Adrenal gland (tissue), 12 donors: ENCODE measurements around the gene TBC1D16. TPM values are rescaled to one million over a fixed set of nuclear protein-coding genes. Genes with fewer than 3 reads are reported as not detected.
"Not testable (repeated sequence)": the region's sequence is repeated elsewhere in the genome, so short reads cannot be mapped to it uniquely, and the experiment has no call there.

ENCODE experiments used
- DNase-seq, 7 donors: peaks; one replicate each; pipeline ENCODE4 v3.0.0-alpha.2; 2019 to 2020
- H3K27ac ChIP-seq, 5 donors: fragments of 200-600 bp; sonication (generic) in 4 of 5; 1 replicate in 3 of 5; 2 replicates in 2 of 5; pipeline versions ENCODE4 v1.5.1 to v1.8.0; 2016 to 2020; ENCODE audit warnings: mild to moderate bottlenecking in 1 of 5
- H3K27me3 ChIP-seq: fragments of 200-600 bp; 2 replicates; pipeline ENCODE4 v1.8.0; 2021
- H3K36me3 ChIP-seq, 2 donors: fragments of 200-600 bp; replicated peaks in 1 of 2; 1 replicate in 1 of 2; 2 replicates in 1 of 2; pipeline versions ENCODE4 v1.5.1 to v1.8.0; 2018 to 2022
- H3K4me1 ChIP-seq, 2 donors: fragments of 200-600 bp; replicated peaks in 1 of 2; 1 replicate in 1 of 2; 2 replicates in 1 of 2; pipeline versions ENCODE4 v1.5.1 to v1.8.0; 2018 to 2021
- H3K4me3 ChIP-seq, 4 donors: fragments of 200-600 bp; sonication (generic) in 3 of 4; one replicate each; pipeline ENCODE4 v1.5.1; 2016 to 2018
- H3K9me3 ChIP-seq, 3 donors: fragments of 200-600 bp; sonication (generic) in 1 of 3; replicated peaks in 1 of 3; 1 replicate in 2 of 3; 2 replicates in 1 of 3; pipeline versions ENCODE4 v1.5.1 to v1.8.0; 2016 to 2021
- CTCF ChIP-seq, 6 experiments: fragments of 450-650 bp in 4 of 6; fragments of 200-600 bp in 2 of 6; sonication (generic) in 1 of 6; IDR thresholded peaks; 1 replicate in 5 of 6; 2 replicates in 1 of 6; pipeline versions ENCODE4 v1.5.1 to v1.8.0; 2016 to 2021; ENCODE audit warnings: antibody characterized with exemption in 6 of 6, mild to moderate bottlenecking in 2 of 6, moderate library complexity in 1 of 6
- POLR2A ChIP-seq, 2 donors: fragments of 450-650 bp; IDR thresholded peaks; one replicate each; pipeline ENCODE4 v1.6.1; 2017; ENCODE audit warnings: antibody characterized with exemption in 2 of 2, mild to moderate bottlenecking in 2 of 2, moderate library complexity in 1 of 2
- WGBS, 4 donors: extraction: QIAGEN DNeasy Blood & Tissue Kit in 2 of 4; methylation state at CpG; one replicate each; pipeline versions ENCODE4 v1.1.5 to v1.1.7; 2013 to 2017; 5-methylcytosine and 5-hydroxymethylcytosine counted together
- intact Hi-C, 2 donors: fragments of 100-400 bp; cut with DNase I; formaldehyde crosslinking; loops; one replicate each; pipeline versions ENCODE4 v1.14.1 to v1.15.0; 2022 to 2023
- polyA plus RNA-seq, 3 donors: library from polyadenylated mRNA; stranded (reverse); fragments of 200-250 nt in 2 of 3; fragments of 350-450 nt in 1 of 3; fragmentation: Illumina TruSeq in 1 of 3; extraction: RNeasy Lipid Tissue Mini Kit (QIAGEN cat#74804) in 1 of 3; gene quantifications; one replicate each; pipeline ENCODE4 v1.2.3, GENCODE V29; 2013 to 2014
- total RNA-seq, 9 donors: library from RNA; depleted of rRNA in 4 of 9; stranded (reverse); fragments of >200 nt in 4 of 9; fragments of 120-200 nt in 1 of 9; fragmentation: NEBNext Ultra II Directional in 1 of 9; extraction: Animal tissue kit (Norgen Biotek cat#: 25700) in 1 of 9; gene quantifications; one replicate each; pipeline versions ENCODE4 v1.1.0 to v1.2.4, GENCODE V29; 2013 to 2023
- donor health status: healthy with polysubstance abuse.
- donor health status: Bipolar disorder and iron deficiency.
- donor health status: DM: yes; HTN: yes; CAD: no.
- donor health status: DM: no; HTN: no; CAD: no.
- donor health status: DM: no; HTN: no; CAD: no.
- donor health status: DM: yes; HTN: yes; CAD: no.

The TBC1D16 gene
- total and polyA plus RNA-seq, 12 donors = 4.2 to 62.5 (median 29.5) TPM

- Histone ChIP-seq H3K4me3 (no peak overlapping the region), H3K4me1 (peaks cover 15 to 23% of the 10 kb centered on the region in 2 donors), H3K27me3 (no peaks in the 10 kb centered on the region), H3K9me3 (no peaks in the 10 kb centered on the region), H3K27ac (no peak overlapping the region), H3K36me3 (no peaks in the 10 kb centered on the region)
- no peak for DNase-seq
- WGBS, 4 donors = 83 to 93% (median 92%) methylated on average over 13 of the region's 13 CpGs
- intact Hi-C loops = loop anchor here in 1 of 2 donors (5.0 kb wide), 3 partner anchors 152 to 252 kb away; no protein-coding TSS in a partner anchor
- TF ChIP-seq CTCF (IDR thresholded peaks at IDR 0.05) (no peak), POLR2A (IDR thresholded peaks at IDR 0.05) (no peak)
Measured at GRCh38 chr17:79994602-79995001, 41.1 kb downstream of the TBC1D16 start.

GRCh38 chr17:79994228-79994569 lies 41.5 kb downstream of the TBC1D16 start:
- H3K27me3 ChIP-seq, H3K4me3 ChIP-seq, H3K9me3 ChIP-seq, H3K36me3 ChIP-seq, DNase-seq: not testable (repeated sequence)
- H3K4me1 ChIP-seq = peaks cover 15 to 23% of the 10 kb centered on the region in 2 donors
- H3K27ac ChIP-seq = peak overlapping the region in 3 of 5 donors; percentile 10 to 38 (median 27)
- intact Hi-C loops = loop anchor here in 1 of 2 donors (5.0 kb wide), 3 partner anchors 152 to 252 kb away; no protein-coding TSS in a partner anchor
- 45 to 72% (median 54%) methylated on average over 4 of the region's 4 CpGs for WGBS, 4 donors

- Histone ChIP-seq H3K36me3 (no peaks in the 10 kb centered on the region), H3K27me3 (no peaks in the 10 kb centered on the region), H3K27ac (peak overlapping the region in 3 of 5 donors; percentile 10 to 38 (median 27)), H3K9me3 (no peaks in the 10 kb centered on the region), H3K4me3 (peak overlapping the region in 1 of 4 donors; percentile 38), H3K4me1 (peaks cover 15 to 25% of the 10 kb centered on the region in 2 donors)
- intact Hi-C loops = loop anchor here in 1 of 2 donors (5.0 kb wide), 3 partner anchors 151 to 251 kb away; no protein-coding TSS in a partner anchor
- 28 to 40% (median 31%) methylated on average over 9 to 22 of the region's 22 CpGs for WGBS, 4 donors
- TF ChIP-seq POLR2A (IDR thresholded peaks at IDR 0.05) (peak in 1 of 2 donors; percentile 54), CTCF (IDR thresholded peaks at IDR 0.05) (no peak)
- peak; percentile 85 to 94 (median 93) for DNase-seq
Measured at GRCh38 chr17:79993390-79994227, 42.1 kb downstream of the TBC1D16 start.

GRCh38 chr17:79992649-79993389 lies 42.9 kb downstream of the TBC1D16 start:
- intact Hi-C loops = loop anchor here in 1 of 2 donors (5.0 kb wide), 3 partner anchors 151 to 251 kb away; no protein-coding TSS in a partner anchor

More at GRCh38 chr17:79992649-79993389, 42.9 kb downstream of the TBC1D16 start:
- Histone ChIP-seq H3K36me3 (no peaks in the 10 kb centered on the region), H3K4me1 (peaks cover 21 to 33% of the 10 kb centered on the region in 2 donors), H3K9me3 (no peaks in the 10 kb centered on the region), H3K27ac (peak overlapping the region in 1 of 5 donors; percentile 27), H3K4me3 (no peak overlapping the region), H3K27me3 (no peaks in the 10 kb centered on the region)
- WGBS, 4 donors = 80 to 86% (median 83%) methylated on average over 8 to 10 of the region's 10 CpGs
- no peak for DNase-seq
- TF ChIP-seq POLR2A (IDR thresholded peaks at IDR 0.05) = no peak
- no peak for TF ChIP-seq CTCF (IDR thresholded peaks at IDR 0.05)
